ENCODE results near the gene SUPT20HL1. TPM values are rescaled to one million over a fixed set of nuclear protein-coding genes. Genes with fewer than 3 reads are reported as not detected.
A peak's percentile ranks its signal among the peaks of the same experiment; 100 is the strongest.
"Not testable (repeated sequence)": the region's sequence is repeated elsewhere in the genome, so short reads cannot be mapped to it uniquely, and the experiment has no call there.

Gene SUPT20HL1
- polyA plus RNA-seq, 1 donor: not detected

GRCh38 chrX:24363432-24364181, 3.2 kb downstream of the SUPT20HL1 start:
- not testable (repeated sequence) for DNase-seq

- no peak for DNase-seq
Observed at GRCh38 chrX:24364326-24364725, 3.9 kb downstream of the SUPT20HL1 start.

DNA sequence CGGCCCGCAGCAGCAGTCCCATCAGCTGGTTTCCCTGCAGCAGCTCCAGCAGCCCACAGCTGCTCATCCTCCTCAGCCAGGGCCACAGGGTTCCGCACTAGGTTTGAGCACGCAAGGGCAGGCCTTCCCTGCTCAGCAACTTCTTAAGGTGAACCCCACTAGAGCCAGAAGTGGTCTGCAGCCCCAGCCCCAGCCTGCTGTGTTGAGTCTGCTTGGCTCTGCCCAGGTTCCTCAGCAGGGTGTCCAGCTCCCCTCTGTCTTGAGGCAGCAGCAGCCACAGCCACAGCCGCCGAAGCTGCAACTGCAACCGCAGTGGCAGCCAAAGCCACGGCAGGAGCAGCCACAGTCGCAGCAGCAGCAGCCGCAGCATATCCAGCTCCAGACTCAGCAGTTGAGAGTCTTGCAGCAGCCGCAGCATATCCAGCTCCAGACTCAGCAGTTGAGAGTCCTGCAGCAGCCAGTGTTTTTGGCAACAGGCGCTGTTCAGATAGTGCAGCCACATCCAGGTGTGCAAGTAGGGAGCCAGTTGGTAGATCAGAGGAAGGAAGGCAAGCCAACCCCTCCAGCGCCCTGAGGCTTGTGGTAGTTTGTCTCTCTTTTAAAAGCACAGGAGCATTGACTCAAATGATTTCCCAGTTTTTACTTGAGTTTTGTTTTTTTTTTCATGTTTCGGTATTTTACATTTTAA, 4.6 kb downstream of the SUPT20HL1 start:
- no peak for DNase-seq

DNA sequence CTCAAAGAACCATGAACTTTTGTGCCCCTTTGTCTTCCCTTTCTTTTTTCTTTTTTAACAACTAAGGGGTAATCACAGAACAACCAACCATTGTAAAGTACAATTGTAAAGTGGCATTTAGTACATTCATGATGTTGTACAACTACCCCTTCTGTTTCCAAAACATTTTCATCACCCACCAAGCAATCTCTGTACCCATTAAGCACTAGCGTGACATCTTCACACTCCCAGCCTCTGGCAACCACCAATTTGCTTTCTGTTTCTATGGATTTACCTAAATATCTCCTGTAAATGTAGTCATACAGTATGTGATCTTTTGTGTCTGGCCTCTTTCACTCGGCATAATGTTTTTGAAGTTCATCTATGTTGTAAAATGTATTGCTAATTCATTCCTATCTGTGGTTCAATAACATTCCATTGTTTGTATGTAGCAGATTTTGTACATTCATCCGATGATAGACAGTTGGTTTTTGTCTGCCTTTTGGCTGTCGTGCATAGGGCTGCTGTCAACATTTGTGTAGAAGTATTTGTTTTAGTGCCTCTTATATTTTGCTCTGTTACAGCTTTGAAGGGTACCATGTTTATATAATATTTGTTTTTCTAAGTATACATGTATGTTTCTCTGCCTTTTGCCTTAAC, 6.4 kb downstream of the SUPT20HL1 start:
- DNase-seq: not testable (repeated sequence)

DNA sequence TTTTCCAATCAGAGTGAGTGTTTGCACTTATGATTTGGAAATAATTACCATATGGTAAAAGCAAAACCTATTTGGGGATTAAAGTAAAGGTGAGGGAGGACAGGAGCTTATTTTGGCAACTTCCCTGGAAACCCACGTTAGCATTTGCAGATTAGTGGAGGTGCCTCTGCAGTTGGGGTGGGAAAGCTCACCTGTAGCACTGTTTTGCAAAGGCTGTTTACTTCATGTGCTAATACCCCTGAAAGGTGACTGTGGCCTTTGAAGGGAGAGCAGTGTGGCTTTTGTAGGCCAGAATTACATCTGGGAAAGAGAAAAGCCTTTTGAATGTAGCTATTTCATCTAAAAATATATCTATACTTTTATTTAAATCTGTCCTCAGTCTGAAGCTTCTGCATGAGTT, 9.4 kb downstream of the SUPT20HL1 start:
- no peak for DNase-seq

GRCh38 chrX:24371391-24371972, 11.0 kb downstream of the SUPT20HL1 start:
- DNase-seq: peak; percentile 52

GRCh38 chrX:24372021-24372763, 11.8 kb downstream of the SUPT20HL1 start:
- DNase-seq: no peak

DNA sequence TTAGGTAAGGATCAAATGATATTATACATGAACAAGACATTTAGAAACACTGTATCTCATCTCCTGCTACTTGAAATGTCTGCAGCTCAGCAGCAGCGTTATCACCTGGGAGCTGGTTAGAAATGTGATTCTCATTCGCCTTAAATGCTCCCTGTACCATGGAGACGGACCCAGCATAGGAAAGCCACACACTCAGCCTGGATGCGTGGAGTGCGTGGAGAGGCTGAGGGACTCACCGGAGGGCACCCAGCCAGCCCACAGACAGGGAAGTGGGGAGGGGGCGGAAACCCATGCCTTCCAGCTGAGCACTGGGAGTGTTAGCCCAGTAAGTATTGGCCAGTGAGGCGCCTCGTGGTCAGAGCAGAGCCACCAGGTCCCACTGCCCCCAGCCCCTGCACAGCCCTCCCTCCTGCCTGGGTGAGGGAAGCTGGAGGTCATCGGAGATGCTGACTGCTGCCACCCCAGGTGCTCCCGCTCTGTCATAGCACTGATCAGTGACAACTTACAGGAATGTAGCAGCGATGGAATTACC, 15.2 kb downstream of the SUPT20HL1 start:
- DNase-seq: no peak

- no peak for DNase-seq
Observed at GRCh38 chrX:24376403-24376802, 16.0 kb downstream of the SUPT20HL1 start.

- no peak for DNase-seq
Observed at GRCh38 chrX:24377195-24377594, 16.8 kb downstream of the SUPT20HL1 start.

DNA sequence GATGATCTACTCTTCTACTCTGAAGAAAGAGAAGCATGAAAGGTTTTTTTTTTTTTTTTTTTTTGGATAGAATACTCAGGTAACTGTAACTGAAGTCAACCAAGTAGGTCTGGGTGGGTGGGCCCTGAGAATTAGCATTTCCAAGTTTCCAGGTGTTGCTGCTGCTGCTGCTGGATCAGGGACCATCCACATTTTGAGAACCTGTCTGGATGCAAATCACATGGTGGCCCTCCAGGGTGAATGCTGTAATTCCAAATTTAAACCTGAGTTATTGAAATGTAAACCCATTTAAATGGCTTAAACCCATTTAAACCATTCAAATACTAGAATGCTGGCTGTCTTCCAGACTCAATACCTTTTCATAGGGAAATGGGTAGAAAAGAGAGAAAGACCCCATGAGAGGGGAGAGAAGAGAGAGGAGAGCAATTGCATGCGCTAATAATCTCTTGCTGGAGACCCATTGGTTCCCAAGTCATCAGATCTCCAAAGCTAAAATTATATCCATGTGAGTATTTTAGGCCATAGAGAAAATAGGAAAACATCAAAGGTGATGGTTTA, 17.6 kb downstream of the SUPT20HL1 start:
- DNase-seq: no peak

- DNase-seq: no peak
Observed at GRCh38 chrX:24378706-24379105, 18.3 kb downstream of the SUPT20HL1 start.

GRCh38 chrX:24380262-24381187, 20.1 kb downstream of the SUPT20HL1 start:
- DNase-seq: no peak

DNA sequence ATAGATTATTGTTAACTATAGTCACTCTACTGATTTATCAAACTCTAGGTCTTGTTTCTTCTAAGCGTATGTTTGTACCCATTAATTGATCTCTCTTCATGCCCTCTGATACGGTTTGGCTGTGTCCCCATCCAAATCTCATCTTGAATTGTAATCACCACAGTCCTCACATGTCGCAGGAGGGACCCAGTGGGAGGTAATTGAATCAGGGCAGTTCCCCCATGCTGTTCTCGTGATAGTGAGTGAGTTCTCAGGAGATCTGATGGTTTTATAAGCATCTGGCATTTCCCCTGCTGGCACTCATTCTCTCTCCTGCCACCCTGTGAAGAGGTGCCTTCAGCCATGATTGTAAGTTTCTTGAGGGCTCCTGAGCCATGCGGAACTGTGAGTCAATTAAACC, 21.9 kb downstream of the SUPT20HL1 start:
- DNase-seq: not testable (repeated sequence)

DNA sequence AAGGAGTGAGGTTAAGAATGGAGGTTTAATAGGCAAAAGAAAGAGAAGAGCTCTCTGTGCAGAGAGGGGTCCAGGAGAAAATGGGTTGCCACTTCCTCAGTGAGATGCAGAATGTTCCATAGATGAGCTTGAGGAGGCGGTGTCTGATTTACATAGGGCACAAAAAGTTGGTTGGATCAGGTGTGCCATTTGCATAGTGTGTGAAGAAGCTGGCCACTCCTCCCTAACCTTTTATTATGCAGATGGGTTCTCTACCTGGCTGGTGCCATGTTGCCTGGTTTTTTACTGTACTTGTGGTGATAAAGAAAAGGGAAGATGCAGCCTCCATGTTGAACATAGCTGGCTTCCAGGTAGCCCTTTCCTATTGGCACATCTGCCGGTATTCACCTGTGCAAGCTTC, 27.3 kb downstream of the SUPT20HL1 start:
- DNase-seq: no peak

- DNase-seq: no peak
Observed at GRCh38 chrX:24391389-24391788, 30.9 kb downstream of the SUPT20HL1 start.

- DNase-seq: no peak
Observed at GRCh38 chrX:24391843-24392242, 31.4 kb downstream of the SUPT20HL1 start.

DNA sequence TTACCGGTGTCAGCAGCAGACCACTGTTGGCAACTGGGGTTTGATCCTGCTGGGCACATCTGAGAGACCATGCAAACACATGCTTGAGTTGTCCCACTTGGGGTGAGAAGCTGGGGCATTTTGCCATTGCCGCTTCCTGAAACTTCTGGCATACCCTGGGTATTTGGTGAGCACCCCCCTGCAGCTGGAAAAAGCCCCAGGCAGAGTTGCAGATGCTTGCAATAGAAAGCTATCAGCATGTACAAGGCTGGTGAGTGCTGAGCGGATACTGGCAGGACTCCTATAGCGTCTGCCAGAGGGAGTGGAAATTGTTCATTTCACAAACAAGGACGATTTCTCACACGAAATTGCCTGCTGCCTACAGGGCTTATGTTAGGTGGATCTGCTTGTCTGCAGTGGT, 32.3 kb downstream of the SUPT20HL1 start:
- DNase-seq: no peak

DNA sequence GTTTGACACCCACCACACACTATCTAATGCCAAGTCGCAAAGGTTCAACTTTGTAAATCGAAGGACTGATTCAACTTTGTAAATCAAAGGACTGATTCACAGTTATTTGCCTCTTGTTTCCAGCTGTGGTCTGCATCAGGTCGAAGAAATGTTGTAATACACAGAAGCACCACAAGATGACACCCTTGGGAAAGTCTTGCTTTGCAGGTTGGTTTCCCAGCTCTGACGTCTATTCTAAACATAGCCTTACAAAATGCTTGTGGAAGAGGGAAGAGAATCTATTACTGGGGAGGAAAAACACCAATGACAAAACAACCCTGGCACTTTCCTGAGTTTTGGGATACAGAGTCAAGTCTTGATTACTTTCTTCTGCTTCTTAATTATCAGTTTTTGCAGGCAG, 35.3 kb downstream of the SUPT20HL1 start:
- peak; percentile 78 for DNase-seq

GRCh38 chrX:24396236-24396930, 35.9 kb downstream of the SUPT20HL1 start:
- DNase-seq: peak; percentile 36
